ENCODE data around the gene NPPC.
"Not testable (repeated sequence)": the region's sequence is repeated elsewhere in the genome, so short reads cannot be mapped to it uniquely, and the experiment has no call there.

NPPC gene

DNA sequence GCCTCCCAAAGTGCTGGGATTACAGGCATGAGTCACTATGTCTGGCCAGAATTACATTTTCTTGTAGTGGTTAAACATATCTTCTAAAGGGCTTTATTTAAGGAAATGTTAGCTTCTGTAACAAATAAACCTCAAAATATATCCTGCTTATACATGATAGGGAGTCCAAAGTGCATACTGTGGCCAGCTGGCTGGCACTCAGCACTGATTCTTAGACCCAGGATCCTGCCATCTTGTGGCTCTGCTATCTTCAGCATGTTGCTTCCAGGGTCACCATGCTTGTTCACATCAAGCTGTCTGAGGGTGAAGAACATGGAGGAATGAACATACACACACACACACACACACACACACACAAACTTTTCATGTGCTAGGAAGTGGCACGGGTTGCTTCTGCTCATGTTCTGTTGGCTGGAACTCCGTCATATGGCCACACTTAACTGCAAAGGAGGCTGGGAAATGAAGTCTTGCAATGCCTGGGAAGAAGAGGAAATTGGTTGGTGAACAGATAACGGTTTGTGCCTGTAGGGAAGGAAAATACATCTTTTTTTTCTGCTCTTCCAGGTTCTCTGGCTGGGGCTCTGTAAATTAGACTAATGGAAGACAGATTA, 40.0 kb downstream of the NPPC start:
- no peak for DNase-seq (ENCODE audit: low read depth)

DNA sequence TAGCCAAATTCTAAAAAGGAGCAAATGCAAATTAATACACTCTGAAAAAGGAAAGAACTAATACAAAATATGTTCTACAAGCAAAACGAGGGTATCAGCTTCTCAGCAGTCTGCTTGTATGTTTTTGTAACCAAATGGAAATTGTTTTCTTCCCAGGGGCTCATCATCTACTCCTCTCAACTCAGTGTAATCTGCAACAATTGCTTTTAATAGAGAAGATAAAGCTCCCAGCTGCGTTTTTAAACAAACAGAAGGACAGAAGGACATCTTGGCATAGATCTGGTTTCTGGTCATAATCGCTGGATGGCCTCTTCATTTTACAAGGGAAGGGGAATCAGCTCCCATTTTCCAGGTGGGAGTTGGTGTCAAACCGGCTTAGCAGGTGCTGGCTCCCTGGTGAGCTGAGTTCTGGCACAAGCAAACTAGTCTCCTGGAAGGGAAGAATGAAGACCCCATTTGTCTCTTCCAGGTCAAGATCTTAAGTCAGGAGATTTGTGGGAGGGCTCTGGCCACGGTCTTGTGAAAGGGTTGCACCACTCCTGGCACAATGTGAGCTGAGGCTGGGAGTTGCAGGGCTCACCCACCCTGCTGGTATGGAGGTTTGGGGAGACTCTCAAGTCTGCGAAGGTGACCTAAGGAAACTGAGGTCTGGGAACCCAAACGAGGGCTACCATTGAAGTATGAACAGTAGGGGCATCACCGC, 41.6 kb downstream of the NPPC start:
- no peak for DNase-seq (ENCODE audit: low read depth)

DNA sequence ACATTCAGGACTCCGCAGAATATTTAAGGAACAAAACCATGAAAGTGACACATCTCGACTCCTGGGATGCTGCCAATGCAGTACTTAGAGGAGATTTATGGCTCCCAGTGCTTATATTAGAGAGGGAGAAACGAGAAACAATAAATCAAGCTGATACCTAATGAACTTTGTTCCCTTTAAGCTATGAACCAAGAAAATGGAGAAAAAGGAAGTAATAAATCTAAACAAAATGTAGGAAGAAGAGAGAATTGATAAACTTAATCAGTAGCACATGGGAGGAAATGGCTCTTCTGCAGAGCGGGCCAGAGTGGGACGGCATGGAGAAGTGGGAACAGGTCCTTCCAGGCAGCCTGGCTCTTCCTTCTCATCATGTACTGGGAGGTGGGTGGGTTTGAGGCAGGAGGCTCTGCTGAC, 42.7 kb downstream of the NPPC start:
- no peak for DNase-seq (ENCODE audit: low read depth)

DNA sequence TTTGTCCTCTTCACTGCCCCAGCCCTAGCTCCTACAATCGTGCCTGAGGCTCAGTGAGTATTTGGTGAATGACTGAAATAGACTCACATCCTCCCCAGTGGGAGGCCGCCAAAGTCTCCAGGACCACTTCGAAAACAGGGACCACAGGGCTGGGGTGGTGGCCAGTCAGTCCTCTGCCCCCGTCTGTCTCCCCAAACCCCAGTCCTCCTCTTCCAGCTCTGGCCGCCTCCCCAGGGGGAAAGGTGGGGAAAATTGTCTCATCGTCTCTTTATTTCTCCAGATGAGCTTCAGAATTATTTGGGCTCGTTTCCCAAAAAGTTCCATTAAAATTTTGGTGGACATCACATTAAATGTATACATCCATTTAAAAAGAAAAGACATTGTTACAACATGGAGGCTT, 43.5 kb downstream of the NPPC start:
- DNase-seq (ENCODE audit: low read depth) = no peak

DNA sequence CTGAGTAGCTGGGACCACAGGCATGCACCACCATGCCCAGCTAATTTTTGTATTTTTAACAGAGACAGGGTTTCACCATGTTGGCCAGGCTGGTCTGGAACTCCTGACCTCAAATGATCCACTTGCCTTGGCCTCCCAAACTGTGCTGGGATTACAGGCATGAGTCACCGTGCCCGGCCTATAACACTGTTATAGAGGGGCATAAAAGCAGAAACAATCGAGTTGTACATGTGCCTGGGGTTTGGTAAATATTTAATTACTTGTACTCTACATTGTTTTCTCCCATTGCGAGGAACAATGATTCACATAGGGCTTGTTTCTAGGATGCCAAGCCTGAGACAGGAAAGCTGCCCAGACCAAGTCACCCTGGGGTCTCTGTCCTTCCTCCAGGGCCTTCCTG, 45.8 kb downstream of the NPPC start:
- DNase-seq (ENCODE audit: low read depth) = not testable (repeated sequence)

DNA sequence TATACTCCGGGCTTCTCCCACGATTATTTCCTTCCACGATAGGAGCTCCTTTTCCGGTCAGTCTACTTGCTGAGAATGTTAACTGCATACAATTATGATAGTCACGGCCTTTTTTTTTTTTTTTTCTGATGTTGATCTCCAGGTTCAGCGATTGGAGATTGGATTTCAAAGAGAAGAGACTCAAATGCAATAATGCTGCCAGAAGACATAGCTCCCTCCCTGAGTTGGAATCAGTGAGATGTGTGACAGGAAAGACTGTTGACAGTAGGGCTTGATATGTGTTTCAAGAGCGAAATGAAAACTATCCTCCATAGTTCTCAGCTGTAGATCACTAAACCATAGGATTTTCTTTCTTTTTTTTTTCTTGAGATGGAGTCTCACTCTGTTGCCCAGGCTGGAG, 47.0 kb downstream of the NPPC start:
- DNase-seq (ENCODE audit: low read depth) = no peak

DNA sequence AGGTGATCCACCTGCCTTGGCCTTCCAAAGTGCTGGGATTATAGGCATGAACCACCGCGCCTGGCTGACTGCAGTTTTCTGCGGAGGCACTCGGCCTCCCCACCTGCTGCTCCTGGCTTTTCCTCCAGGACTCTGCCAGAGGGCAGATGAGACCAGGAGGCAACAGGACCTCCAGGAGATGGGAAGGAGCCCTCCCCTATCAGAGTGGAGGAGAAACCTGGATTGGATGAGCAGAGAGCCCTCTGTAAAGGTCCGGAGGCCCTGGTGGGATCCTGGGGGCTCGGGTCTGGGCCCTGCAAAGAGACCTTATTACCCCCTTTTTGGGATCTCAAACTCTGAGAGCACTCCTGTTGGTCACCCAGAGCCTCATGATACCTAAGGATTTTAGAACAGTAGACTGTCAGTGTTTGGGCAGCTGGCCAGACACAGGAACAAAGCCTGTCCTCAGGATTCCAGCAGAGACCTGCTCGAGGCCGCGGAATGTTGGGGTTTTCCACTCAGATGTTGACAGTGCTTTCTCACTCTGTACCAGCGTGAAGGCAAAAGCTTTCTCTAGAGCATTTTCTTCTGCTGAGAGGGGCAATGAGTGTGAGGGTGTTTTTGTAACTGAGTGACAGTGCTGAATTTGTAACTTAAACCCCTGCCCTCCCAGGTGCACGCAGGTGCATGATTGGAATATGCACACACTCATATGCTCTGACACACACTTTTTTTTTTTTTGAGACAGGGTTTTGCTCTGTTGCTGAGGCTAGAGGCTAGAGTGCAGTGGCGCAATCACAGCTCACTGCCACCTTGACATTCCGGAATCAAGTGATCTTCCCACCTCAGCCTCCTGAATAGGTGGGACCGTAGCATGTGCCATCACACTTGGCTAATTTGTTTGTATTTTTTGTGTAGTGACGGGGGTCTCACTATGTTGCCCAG, 48.4 kb downstream of the NPPC start:
- no peak for DNase-seq (ENCODE audit: low read depth)

DNA sequence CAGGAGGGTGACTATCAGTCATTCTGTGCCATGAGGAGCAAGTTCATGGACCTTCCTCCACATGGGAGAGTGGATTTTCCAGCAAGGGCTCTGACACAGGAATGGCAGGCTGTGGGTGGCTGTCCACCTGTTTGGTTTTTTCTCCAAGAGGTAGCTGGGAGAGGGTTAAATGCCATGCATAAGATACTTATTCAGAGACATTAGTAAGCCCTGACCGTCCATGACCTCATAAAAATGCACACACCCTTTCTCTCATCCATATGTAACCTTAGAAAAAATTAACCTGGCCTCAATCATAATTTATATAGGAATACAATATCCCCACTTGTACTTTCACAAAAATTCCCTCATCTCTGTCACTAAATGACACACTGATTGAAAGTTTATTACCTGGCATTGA, 51.3 kb downstream of the NPPC start:
- DNase-seq (ENCODE audit: low read depth) = no peak
